ENCODE results near the gene PRDM7.
"Not testable (repeated sequence)": the region's sequence is repeated elsewhere in the genome, so short reads cannot be mapped to it uniquely, and the experiment has no call there.

The PRDM7 gene

DNA sequence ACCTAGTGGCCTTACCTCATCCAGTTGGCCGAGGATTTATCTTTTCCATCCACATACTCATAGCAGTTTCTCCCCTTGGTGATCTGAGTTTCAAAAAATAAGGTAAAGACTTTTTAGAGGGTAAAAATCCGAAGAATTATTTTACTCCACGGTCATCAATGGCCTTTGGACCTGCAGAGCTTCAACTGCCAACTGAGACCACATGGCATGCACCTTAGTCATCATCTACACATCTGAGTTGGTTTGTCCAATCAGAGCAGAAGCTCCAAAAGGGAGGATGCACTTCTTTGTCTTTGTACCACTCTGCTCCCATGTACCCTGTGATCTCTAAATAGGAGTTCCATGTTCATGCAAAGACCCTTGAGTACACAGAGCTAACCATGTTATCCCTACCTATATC, 15.7 kb downstream of the PRDM7 start:
- TF ChIP-seq CTCF (conservative IDR thresholded peaks at IDR 0.05): no peak
- TF ChIP-seq ZFX (IDR thresholded peaks at IDR 0.05): no peak
- H3K27ac ChIP-seq: no peak overlapping the region

- no peak overlapping the region for H3K27ac ChIP-seq
- TF ChIP-seq ZFX (IDR thresholded peaks at IDR 0.05) (no peak), CTCF (conservative IDR thresholded peaks at IDR 0.05) (no peak)
Observed at GRCh38 chr16:90057738-90058173, 19.4 kb downstream of the PRDM7 start.

DNA sequence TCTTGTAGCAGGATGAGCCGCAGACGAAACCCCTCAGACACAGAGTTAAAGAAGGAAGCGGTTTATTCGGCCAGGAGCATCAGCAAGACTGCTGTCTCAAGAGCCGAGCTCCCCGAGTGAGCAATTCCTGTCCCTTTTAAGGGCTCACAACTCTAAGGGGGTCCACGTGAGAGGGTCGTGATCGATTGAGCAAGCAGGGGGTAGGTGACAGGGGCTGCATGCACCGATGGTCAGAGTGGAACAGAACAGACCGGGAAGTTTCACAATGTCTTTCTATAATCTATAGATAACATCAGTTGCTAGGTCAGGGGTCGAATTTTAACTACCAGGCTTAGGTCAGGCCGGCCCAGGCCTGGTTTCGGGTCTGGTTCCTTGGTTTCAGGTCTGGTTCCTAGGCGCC, 20.6 kb downstream of the PRDM7 start:
- H3K27ac ChIP-seq: not testable (repeated sequence)

DNA sequence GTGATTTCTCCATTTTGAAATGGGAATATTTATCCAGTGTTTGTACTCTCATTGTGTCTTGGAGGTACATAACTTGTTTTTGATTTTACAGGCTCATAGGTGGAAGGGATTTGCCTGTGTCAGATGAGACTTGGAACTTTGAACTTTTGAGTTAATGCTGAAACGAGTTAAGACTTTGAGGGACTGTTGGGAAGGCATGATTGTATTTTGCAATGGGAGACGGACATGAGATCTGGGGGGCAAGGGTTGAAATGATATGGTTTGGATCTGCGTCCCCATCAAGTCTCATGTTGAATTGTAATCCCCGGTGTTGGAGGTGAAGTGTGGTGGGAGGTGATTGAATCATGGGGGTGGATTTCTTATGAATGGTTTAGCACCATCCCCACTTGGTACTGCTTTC, 21.8 kb downstream of the PRDM7 start:
- no peak for TF ChIP-seq ZFX (IDR thresholded peaks at IDR 0.05)
- TF ChIP-seq CTCF (conservative IDR thresholded peaks at IDR 0.05): no peak
- H3K27ac ChIP-seq: no peak overlapping the region

DNA sequence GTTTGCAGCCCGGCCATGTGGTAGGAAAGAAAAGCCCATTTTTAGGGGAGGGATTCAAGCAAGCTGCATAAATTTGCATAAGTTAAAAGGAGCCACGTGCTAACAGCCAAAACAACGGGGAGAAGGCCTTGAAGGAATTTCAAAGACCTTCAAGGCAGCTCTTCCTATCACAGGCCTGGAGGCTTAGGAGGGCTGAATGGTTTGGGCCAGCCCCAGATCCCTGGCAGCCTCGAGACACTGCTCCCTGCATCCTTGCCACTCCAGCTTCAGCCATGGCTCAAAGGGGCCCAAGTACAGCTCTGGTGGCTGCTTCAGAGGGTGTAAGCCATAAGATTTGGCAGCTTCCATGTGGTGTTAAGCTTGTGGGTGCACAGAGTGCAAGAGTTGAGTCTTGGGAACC, 22.6 kb downstream of the PRDM7 start:
- TF ChIP-seq CTCF (conservative IDR thresholded peaks at IDR 0.05): no peak
- no peak for TF ChIP-seq ZFX (IDR thresholded peaks at IDR 0.05)

DNA sequence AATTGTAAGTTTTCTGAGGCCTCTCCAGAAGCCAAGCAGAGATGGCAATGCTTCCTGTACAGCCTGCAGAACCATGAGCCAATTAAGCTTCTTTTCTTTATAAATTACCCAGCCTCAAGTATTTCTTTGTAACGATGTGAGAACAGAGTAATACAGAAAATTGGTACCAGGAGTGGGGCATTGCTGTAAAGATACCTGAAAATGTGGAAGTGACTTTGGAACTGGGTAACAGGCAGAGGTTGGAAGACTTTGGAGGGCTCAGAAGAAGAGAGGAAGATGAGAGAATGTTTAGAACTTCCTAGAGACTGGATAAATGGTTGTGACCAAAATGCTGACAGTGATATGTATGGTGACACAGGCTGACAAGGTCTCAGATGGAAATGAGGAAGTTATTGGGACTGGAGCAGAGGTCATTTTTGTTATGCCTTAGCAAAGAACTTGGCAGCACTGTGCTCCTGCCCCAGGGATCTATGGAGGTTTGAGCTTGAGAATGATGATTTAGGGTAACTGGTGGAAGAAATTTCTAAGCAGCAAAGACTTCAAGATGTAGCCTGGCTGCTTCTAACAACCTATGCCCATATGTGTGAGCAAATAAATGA, 23.1 kb downstream of the PRDM7 start:
- no peak overlapping the region for H3K27ac ChIP-seq
- TF ChIP-seq CTCF (conservative IDR thresholded peaks at IDR 0.05) (no peak), ZFX (IDR thresholded peaks at IDR 0.05) (no peak)

More for the DNA sequence above, 22.6 kb downstream of the PRDM7 start:
- no peak overlapping the region for H3K27ac ChIP-seq

- TF ChIP-seq ZFX (IDR thresholded peaks at IDR 0.05) (no peak), CTCF (conservative IDR thresholded peaks at IDR 0.05) (no peak)
Observed at GRCh38 chr16:90050969-90051368, 26.2 kb downstream of the PRDM7 start.

DNA sequence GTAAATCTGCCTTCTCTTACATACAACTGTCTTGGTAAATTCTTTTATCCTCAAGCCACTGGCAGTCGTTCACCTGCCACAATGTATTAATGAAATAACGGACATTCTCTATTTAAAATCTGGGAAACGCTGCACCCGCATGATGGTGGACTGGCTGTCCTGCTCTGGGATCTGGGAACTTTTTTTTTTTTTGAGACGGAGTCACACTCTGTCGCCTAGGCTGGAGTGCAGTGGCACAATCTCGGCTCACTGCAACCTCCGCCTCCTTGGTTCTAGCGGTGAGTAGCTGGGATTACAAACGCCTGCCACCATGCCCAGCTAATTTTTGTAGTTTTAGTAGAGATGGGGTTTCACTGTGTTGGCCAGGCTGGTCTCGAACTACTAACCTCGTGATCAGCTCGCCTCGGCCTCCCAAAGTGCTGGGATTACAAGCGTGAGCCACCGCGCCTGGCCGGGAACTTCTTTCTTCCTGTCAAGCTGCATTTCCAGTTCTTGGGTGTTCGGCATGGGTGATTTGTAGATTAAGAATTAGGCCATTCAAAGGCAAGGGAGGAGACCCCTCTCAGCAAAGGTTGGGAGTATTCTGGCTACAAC, 28.3 kb downstream of the PRDM7 start:
- H3K27ac ChIP-seq: no peak overlapping the region
- TF ChIP-seq ZFX (IDR thresholded peaks at IDR 0.05): no peak
- no peak for TF ChIP-seq CTCF (conservative IDR thresholded peaks at IDR 0.05)

More at GRCh38 chr16:90050969-90051368, 26.2 kb downstream of the PRDM7 start:
- H3K27ac ChIP-seq: no peak overlapping the region

Data from C4-2B (cell line).